Keratinocyte (primary cell): ENCODE results near the gene MPLKIP. TPM values are rescaled to one million over a fixed set of nuclear protein-coding genes. Genes with fewer than 3 reads are reported as not detected.
"Not testable (repeated sequence)": the region's sequence is repeated elsewhere in the genome, so short reads cannot be mapped to it uniquely, and the experiment has no call there.

Source experiments
- DNase-seq: peaks from one replicate; pipeline ENCODE4 v3.0.0-alpha.2; 2011; ENCODE audit warnings: low read depth, missing footprints, low spot score
- FAIRE-seq: peaks from 2 replicates; lab custom pipeline; 2011; peaks lifted over from hg19 to GRCh38; lab: Jason Lieb, UNC
- H2AFZ ChIP-seq: 2 replicates; pipeline ENCODE4 v1.6.0; 2012; ENCODE audit warnings: low read length, control low read depth, inconsistent platforms; ENCODE audit not compliant: control insufficient read depth
- H3K27ac ChIP-seq: 2 replicates; pipeline ENCODE4 v1.5.1; 2011; ENCODE audit warnings: low read length; ENCODE audit not compliant: control insufficient read depth, insufficient read depth
- H3K27me3 ChIP-seq: 3 replicates; pipeline ENCODE4 v1.6.0; 2011; ENCODE audit warnings: low read length; ENCODE audit not compliant: control insufficient read depth, insufficient read depth; ENCODE audit errors: extremely low read depth
- H3K36me3 ChIP-seq, 2 experiments: 2 replicates in 1 of 2; 3 replicates in 1 of 2; pipeline ENCODE4 v1.5.1; 2011; ENCODE audit warnings: low read length in 2 of 2, mild to moderate bottlenecking in 1 of 2; ENCODE audit not compliant: control insufficient read depth in 2 of 2, insufficient read depth in 2 of 2; ENCODE audit errors: extremely low read depth in 1 of 2
- H3K4me1 ChIP-seq: 3 replicates; pipeline ENCODE4 v1.5.1; 2011; ENCODE audit warnings: low read length; ENCODE audit not compliant: control insufficient read depth, insufficient read depth; ENCODE audit errors: extremely low read depth
- H3K4me2 ChIP-seq: 3 replicates; pipeline ENCODE4 v1.6.0; 2011; ENCODE audit warnings: low read depth, low read length; ENCODE audit not compliant: control insufficient read depth, insufficient read depth; ENCODE audit errors: extremely low read depth
- H3K4me3 ChIP-seq, 3 experiments: fragments of 200-600 bp in 1 of 3; sonication (generic) in 1 of 3; 2 replicates in 2 of 3; 3 replicates in 1 of 3; pipeline ENCODE4 v1.5.1; 2011 to 2016; ENCODE audit warnings: low read length in 3 of 3, mild to moderate bottlenecking in 3 of 3, control low read depth in 2 of 3, inconsistent platforms in 1 of 3, low read depth in 1 of 3, mixed read lengths in 1 of 3, mixed run types in 1 of 3, moderate library complexity in 1 of 3; ENCODE audit not compliant: control insufficient read depth in 2 of 3, insufficient read depth in 2 of 3; ENCODE audit errors: extremely low read depth in 1 of 3
- H3K79me2 ChIP-seq: 2 replicates; pipeline ENCODE4 v1.6.0; 2012; ENCODE audit warnings: low read length; ENCODE audit not compliant: control insufficient read depth, insufficient read depth
- H3K9ac ChIP-seq: 3 replicates; pipeline ENCODE4 v1.6.0; 2011; ENCODE audit warnings: low read length; ENCODE audit not compliant: control insufficient read depth, insufficient read depth; ENCODE audit errors: extremely low read depth
- H3K9me1 ChIP-seq: 3 replicates; pipeline ENCODE4 v1.6.0; 2011; ENCODE audit warnings: low read length; ENCODE audit not compliant: control insufficient read depth, insufficient read depth; ENCODE audit errors: extremely low read depth
- H3K9me3 ChIP-seq: 2 replicates; pipeline ENCODE4 v1.5.1; 2012; ENCODE audit warnings: low read depth, low read length; ENCODE audit not compliant: control insufficient read depth
- H4K20me1 ChIP-seq: 3 replicates; pipeline ENCODE4 v1.6.0; 2011; ENCODE audit warnings: low read length; ENCODE audit not compliant: control insufficient read depth, insufficient read depth; ENCODE audit errors: extremely low read depth
- EZH2 ChIP-seq: IDR thresholded peaks from one replicate; pipeline ENCODE4 v1.6.1; 2012; ENCODE audit warnings: inconsistent platforms, mild to moderate bottlenecking, low read length, moderate library complexity
- dilution Hi-C: fragments of 300-500 bp; cut with MboI; formaldehyde crosslinking; loops from one replicate; pipeline ENCODE4 v1.7.0; 2020; ENCODE audit warnings: low sequenced_read_pairs; ENCODE audit not compliant: extremely low pct_ligation_motif_present
- polyA plus RNA-seq, 5 experiments: library from polyadenylated mRNA; depleted of rRNA in 3 of 5; stranded (reverse) in 3 of 5; stranded (forward) in 1 of 5; unstranded in 1 of 5; fragments of >200 nt; gene quantifications; 1 replicate in 1 of 5; 2 replicates in 3 of 5; 3 replicates in 1 of 5; pipeline versions ENCODE4 v1.2.1 to v1.2.3, GENCODE V29; 2011 to 2012; ENCODE audit warnings: missing spikeins in 2 of 5, low read depth in 1 of 5, low replicate concordance in 1 of 5
- TF ChIP-seq, protein P1 (sequence below), 3 experiments: IDR thresholded peaks in 1 of 3; conservative IDR thresholded peaks in 1 of 3; optimal IDR thresholded peaks in 1 of 3; 2 replicates in 2 of 3; 3 replicates in 1 of 3; pipeline versions ENCODE3 to v1.5.1; 2011; ENCODE audit warnings: low read length in 3 of 3, mild to moderate bottlenecking in 3 of 3, moderate library complexity in 2 of 3, control low read depth in 1 of 3, inconsistent platforms in 1 of 3; ENCODE audit not compliant: insufficient read depth in 2 of 3; ENCODE audit errors: extremely low read depth in 1 of 3

The MPLKIP gene
- polyA plus RNA-seq, 1 donor (not counting 4 experiments of a cell fraction or from before 2014, with no cell fraction given): 43.3 TPM

- dilution Hi-C loops: no loop called here
Observed at GRCh38 chr7:40122940-40123254, 11.5 kb downstream of the MPLKIP start.

GRCh38 chr7:40122100-40122939 lies 12.1 kb downstream of the MPLKIP start:
- H3K4me3 ChIP-seq, dilution Hi-C loops, H3K9me1 ChIP-seq, DNase-seq, H3K9me3 ChIP-seq, H3K27me3 ChIP-seq, H3K4me1 ChIP-seq, H2AFZ ChIP-seq, H3K27ac ChIP-seq, H3K9ac ChIP-seq, H3K4me2 ChIP-seq, H3K79me2 ChIP-seq, H4K20me1 ChIP-seq, H3K36me3 ChIP-seq, FAIRE-seq: not testable (repeated sequence)

More at GRCh38 chr7:40122940-40123254, 11.5 kb downstream of the MPLKIP start:
- no peak overlapping the region for H3K4me3 ChIP-seq
- no peak for TF ChIP-seq EZH2
- TF ChIP-seq, protein P1, sequence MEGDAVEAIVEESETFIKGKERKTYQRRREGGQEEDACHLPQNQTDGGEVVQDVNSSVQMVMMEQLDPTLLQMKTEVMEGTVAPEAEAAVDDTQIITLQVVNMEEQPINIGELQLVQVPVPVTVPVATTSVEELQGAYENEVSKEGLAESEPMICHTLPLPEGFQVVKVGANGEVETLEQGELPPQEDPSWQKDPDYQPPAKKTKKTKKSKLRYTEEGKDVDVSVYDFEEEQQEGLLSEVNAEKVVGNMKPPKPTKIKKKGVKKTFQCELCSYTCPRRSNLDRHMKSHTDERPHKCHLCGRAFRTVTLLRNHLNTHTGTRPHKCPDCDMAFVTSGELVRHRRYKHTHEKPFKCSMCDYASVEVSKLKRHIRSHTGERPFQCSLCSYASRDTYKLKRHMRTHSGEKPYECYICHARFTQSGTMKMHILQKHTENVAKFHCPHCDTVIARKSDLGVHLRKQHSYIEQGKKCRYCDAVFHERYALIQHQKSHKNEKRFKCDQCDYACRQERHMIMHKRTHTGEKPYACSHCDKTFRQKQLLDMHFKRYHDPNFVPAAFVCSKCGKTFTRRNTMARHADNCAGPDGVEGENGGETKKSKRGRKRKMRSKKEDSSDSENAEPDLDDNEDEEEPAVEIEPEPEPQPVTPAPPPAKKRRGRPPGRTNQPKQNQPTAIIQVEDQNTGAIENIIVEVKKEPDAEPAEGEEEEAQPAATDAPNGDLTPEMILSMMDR (optimal IDR thresholded peaks at IDR 0.05 in 1 of 3, IDR thresholded peaks at IDR 0.05 in 1 of 3, conservative IDR thresholded peaks at IDR 0.05 in 1 of 3; ENCODE audit: extremely low read depth in 1 of 3, insufficient read depth in 2 of 3, low read length in 3 of 3): no peak
- DNase-seq (no peak), FAIRE-seq (no peak)
- H3K79me2 ChIP-seq: peaks cover 7% of the 10 kb centered on the region
- no peaks in the 10 kb centered on the region for H3K36me3 ChIP-seq
- H2AFZ ChIP-seq: no peak overlapping the region
- no peaks in the 10 kb centered on the region for H3K27me3 ChIP-seq
- H3K9ac ChIP-seq: no peak overlapping the region
- H3K9me1 ChIP-seq: no peaks in the 10 kb centered on the region
- H3K4me1 ChIP-seq: no peaks in the 10 kb centered on the region
- H3K4me2 ChIP-seq: no peak overlapping the region
- no peaks in the 10 kb centered on the region for H3K9me3 ChIP-seq
- H3K27ac ChIP-seq: no peak overlapping the region
- H4K20me1 ChIP-seq: no peaks in the 10 kb centered on the region
